ENCODE results near the gene KCNJ6.

Gene KCNJ6

DNA sequence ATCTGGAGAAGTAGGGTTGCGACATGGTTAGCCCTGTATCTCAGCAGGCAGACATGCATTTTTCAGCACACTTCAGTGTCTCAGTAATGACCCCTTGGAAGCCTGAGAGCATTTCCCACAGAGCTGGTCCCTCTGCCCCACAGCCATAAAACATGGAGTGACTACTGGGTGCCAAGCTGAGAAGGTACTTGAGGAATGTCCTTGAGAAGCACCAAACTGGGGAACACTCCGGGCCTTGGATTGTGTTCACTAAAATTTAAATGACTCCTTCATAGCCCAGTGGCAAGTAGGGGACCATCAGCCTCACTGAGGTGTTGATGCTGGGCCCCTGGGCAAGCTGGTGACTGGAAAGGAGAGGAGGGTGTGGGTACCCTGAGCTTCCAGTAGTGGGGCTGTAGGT, 54.7 kb downstream of the KCNJ6 start:
- no peak for DNase-seq

DNA sequence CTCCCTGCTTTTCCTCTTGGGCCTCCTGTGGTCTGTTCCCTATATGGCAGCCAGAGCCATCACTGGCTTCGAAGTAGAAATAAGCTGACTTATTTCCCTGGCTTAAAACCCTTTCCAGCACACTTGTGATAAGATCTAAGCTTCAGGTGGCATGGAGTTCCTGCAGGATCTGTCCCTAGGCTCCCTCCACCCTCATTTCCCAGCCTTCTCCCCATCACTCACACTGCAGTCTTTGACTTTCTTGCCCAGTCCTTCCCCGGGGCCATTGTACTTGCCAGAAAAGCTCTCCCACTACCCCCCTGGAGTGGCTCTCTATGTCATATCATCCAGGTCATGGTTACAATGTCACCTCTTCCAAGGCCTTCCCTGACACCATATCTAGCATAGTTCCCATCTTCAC, 55.8 kb downstream of the KCNJ6 start:
- DNase-seq, result no peak

DNA sequence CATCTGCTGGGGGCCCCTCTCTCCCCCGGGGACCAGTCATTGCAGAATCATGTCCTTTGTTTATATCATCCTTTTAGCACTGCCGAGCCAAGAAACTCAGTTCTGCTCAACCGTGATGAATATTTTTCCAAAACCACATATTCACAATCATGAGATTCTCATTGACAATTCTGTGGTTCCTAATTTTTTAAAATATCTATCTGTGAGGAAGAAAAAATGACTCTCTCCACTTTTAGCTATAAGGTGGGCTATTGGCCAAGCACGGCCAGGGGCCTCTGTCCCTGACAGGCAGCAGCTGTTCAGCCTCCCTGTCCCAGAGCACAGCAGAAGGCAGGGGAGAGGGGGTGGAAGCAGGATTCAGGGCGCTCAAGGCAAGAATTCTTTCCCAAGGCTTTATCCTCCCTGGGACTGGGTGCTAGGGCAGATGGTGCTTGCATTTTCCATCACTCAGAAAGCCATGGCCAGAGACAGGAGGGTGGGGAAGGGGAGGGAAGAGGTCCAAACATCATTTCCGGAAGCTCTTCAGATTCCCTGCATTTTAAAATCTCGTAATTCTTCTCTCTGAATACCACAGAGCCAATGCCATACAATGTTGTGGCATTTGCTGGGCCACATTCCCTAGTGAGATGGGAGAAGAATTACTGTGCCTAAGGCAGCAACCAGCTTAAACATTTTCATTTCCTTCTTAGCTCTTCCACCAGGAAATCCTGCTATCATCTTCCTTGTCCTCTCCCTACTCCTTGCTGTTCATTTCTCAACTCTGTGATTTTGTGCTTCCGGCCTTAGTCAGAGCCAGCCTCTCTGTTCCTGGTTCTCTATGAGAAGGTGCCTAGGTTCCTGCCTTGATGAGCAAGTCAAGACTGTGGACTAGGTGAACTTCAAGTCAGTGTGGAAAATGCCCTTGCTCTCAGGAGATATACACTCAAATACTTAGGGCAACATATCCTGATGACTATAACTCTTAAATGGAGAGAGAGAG, 60.3 kb downstream of the KCNJ6 start:
- no peak for DNase-seq

DNA sequence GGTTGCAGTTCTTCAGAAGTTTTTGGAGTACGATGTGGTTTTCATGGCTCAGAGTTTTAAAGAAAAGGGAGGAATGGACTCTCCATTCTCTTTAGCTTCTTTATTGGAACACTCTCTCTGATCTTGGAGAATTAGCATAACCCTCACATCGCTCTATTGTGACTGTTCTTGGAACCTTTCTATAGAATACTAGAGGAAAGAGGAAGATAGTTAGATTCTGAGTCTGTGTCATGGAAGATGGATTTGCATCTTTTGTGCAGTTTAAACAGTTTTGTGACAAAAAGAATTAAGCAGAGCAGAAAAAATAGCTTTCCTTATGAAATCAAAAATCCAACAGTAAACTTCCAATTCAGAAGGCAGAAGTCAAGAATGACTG, 61.0 kb downstream of the KCNJ6 start:
- no peak for DNase-seq

DNA sequence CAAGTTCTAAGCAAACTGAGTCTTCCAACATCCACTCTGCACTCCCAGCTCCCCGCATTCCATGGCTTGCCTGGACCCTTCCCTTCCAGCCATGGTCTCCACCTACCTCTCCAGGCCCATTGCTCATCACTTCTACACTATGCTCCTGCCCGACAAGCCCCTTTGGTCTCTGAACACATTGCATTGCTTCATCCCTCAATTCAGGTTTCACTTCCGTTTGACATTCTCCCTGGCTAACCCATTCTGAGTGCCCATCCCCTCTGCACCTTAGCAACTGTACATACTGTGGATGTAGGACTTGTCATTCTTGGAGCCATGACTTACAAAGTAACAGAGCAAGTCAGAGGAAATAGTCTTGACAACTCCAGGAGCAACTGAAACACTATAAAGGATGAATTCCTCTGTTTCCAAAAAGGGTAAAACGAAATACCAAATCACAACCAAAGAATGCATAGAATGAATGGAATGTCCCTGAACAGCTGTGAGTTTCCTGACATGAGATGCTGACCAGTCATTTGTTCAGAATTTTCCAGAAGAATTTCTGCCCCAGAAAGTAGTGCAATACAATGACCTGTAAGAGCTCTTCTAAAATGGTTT, 66.7 kb downstream of the KCNJ6 start:
- no peak for DNase-seq

DNA sequence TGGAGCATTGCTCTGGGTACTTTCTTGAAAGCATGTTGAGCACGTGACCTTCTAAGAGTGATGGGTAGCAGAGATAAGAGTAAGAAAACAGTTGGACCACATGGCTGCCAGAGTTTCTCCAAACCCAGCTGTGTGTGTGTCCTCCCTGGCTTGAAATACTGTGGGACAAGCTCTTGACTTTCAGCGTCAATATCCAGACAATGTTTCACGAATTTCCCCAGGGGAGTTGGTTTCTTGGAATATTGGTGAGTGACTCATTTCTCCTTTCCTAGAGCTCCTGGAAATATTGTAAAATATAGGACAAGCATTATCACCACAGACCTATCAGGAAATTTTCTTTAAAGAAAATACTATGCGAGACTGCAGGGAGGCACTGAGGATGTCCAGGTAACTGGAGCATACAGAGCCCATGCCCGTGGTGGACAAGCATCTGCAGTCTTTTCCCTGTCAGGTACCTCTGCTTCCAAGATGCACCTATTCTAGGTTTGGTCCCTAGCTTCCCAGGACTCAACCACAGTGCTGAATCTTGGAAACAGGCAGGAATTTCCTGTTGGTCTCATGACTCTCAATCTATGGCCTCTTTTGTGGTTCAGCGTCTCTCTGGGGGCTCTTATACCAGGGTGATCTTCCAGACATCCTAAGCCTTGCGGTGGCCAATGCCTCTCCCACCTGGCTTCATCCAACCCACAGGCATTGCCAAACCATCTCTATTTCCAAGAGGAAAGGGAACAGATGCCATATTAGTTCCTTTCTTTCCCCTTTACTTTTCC, 67.4 kb downstream of the KCNJ6 start:
- no peak for DNase-seq

DNA sequence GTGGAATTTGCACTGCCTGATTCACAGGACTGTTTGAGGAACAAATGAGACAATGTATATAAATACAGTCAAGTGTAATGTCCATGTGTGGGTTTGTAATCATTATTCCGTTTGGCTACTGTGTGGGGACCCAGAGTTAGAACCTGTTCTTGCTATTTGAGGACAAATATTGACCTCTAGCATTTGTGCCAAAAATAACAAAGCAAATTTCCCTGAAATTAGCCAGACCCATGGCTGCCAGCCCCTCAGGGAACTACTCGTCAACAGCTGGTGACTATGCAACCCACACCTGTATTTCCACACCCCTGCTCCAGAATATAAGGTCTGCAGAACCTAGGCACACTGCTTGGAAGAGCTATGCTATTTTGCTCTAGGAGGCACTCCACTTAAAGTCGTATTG, 70.7 kb downstream of the KCNJ6 start:
- no peak for DNase-seq

DNA sequence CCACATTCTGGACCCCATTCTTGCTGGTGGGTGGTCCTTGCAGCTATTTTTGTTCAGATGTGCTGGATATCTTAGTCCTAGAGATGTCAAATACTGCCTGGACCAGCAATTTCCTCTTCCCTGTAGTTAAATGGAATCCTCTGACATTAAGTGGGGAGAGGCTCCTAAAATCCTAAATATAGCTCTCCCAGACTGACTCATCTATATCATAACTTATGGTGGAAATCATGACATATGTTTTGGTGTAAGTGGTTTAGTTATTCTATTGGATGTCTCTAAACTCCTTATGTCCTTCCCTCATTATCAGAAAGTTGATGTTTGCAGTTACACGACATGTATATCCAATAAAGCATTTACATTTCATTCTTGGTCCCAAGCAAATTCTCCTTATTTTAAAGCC, 73.1 kb downstream of the KCNJ6 start:
- DNase-seq, result no peak

DNA sequence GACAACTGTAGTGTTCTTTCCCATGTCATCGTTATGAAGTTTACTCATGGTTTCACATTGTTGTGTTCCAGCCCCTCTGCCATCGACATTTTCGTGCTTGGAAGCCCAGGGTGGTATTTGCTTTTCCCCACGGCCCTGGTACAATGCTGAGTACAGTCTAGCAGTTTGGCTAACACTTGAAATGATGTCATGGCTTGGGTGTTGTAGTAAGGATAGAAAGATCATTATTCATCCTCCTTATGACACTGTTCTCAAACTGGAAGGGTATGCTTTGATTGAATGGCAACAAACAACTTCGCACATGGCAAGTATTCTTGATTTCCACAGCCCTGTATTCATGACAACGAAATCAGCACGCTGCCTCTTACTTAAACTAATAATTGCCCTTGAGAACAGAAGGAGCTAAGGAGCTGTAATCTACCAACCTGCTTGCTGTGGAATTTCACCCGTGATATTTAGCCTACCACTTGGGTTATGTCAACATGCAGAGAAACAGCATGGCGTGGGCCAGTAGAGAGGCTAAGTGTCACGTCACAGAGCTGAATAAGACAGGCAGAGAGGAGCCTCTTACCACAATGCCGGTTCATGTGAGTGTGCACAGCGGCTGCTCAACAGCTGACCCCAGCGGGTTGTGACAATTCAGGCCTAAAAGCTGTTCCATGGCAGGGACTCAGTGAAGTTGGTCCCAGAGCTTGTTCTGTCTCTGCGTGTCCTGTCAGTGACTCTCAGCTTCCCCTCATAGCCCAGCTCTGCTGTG, 73.9 kb downstream of the KCNJ6 start:
- no peak for DNase-seq

DNA sequence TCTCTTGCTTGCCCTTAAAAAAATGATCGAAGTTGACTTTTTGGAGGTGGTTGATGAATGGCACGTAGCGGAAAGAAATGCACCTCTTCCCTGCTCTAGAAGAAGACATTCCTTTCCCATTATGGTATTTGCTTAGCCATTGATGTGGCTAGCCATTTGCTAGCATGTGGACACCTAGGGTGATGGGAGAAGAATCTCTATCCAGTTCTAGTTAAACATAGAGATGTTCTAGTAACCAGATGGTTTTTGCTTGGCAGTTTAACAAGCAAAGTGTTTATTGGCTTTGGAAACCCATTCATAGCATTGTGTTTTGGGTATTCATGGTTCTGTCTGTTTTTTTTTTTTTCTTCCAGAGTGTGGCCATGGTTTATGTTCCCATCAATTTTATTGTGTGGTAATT, 78.9 kb downstream of the KCNJ6 start:
- no peak for DNase-seq

DNA sequence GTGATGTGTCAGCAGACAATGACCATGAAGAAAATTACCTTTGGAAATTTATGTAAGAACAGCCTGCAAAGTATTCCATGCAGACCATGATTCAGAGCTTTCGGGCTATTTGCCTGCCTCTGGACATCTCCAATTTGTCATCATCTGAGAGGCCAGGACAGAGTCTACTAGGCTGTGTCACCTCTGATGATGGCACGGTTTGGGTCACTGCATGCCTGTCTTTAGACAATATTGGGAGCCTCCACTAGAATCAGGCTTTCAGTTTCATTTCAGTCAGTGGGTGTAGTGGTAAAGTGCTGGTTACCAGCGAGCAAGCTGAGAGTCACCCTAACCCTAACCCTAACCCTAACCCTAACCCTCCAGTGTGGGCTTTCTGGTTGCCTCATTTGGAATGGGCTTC, 80.8 kb downstream of the KCNJ6 start:
- DNase-seq, result no peak

DNA sequence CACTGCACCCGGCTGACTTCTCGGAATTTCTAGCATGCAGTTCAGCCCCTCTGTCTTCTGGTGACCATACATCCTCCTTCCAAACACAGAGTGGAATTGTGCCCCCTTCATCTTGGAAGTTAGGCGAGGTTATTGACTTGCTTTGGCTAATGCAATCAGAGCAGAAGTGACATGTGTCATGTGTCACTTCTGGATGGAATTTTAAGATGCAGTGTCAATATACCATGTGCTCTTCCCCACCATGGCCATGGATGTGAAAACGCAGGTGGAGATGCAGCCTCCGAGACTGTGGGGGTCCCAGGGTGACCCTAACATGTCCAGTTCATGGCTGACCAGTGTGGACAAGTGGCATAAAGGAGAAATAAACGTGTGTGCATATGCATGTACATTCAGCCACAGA, 83.0 kb downstream of the KCNJ6 start:
- no peak for DNase-seq

DNA sequence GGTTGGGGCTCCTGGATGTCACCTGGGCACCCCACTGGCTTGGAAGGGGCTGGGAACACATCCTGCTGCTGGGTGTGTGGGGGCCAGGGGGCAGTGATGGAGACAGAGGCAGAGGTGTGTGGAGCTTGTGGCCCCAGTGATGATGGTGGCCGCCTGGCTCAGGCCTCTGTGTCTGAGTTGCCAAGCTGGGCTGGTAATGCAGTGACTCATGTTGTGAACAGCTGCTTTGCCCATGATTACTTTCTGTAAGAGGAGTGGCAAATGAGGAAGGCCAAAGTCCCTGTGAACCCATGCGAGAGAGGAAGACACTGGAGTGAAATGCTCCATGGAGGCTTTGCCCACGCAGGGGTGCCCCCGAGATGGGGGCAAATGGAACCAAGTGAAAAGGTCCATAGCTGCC, 86.8 kb downstream of the KCNJ6 start:
- no peak for DNase-seq

DNA sequence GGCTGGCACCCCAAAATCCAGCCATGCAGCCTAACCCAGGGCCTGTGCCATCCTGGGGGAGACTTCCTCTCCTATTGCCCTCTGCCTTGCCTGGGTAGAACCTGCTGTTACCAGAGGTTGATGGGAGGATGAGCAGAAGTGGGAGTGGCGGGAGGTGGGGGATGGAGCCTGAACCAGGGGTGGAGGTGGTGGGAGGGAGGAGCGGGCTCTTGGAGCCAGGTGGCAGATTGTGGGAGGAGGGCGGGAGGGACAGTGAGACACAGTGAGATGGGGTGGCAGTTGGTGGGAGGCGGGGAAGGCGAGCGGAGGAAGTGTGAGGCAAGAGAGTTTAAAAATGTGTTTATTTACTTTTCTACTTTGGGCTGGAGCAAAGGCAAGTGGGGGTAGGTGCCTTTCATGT, 87.3 kb downstream of the KCNJ6 start:
- DNase-seq, result no peak

DNA sequence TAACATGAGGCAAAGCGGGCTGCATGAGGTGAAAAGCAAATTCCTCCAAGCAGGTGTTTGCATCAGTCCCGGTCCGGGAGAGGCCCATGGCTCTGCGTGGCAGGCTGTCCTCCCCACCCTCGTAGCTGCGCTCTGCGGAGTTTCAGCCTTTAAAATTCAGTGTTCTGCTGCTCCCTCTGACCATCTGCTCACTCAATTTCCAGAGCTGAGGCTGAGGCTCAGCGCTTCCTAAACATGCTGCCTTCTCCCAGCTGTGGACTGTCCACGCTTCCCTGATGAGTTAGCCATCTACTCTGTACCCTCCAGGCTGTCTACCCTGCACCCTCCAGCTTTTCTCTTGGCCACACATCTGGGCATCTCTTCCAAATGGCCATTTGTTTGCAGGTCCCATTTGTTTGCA, 87.7 kb downstream of the KCNJ6 start:
- DNase-seq, result no peak

DNA sequence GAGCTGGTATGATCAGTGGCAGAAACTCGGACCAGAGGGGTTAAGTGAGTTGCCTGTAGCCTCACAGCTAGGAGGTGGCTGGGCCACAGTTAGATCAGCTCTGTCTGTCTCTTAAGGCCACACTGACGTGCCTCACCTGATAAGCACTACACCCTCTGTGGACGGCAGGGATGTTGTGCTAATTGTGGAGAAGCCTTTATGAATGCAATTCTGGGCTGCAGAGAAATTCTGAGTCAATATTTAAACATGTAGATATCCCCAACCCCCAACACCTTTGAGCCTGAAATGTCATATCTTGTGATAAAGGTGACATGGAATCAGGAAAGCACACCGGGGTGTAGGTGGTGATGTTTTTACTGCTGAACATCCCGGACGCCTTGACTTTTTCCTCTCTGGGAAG, 88.3 kb downstream of the KCNJ6 start:
- no peak for DNase-seq

DNA sequence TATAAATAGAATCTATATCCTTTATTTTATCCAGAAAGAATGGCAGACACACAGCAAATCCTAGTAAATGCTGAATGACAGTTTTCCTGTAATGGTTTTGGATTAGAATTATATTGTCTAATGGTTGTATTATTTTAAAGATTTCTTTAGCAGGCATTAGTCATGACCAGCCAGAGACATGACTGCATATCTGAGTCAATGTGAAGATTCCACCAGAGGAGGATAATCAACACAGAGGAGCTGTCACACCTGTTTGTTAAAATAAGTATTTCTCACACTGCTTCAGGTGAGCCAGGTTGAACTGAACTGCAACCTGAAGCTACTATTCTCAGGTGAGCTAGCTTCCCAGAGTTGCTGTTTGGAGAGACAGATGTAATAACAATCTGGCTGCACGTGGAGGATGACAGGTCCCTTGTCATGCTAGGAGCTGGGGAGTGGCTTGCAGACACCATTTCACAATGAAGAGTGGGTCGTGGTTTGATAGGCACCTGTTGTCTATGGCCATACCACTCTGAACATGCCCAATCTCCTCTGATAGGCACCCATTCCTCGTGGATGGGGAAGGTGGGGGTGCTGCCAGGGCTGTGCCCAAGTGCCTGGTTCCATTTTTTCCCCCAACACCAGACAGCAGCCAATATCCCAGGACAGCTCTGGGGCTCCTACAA, 94.3 kb downstream of the KCNJ6 start:
- DNase-seq, result no peak

DNA sequence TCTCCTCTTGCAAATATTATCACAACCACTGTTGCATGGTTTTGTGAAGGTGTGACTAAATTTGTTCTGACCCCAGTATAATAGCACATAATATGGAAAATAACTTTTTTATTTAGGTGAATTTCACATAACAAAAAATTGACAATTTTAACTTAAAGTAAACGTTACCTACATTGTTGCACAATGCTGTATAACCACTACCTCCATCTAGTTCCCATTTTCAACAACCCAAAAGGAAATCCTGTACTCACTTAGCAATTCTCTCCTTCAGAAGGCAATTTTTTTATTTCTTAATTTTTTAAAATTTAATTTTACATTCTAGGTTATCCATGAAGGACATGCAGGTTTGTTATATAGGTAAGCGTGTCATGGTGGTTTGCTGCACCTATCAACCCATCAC, 95.2 kb downstream of the KCNJ6 start:
- no peak for DNase-seq

DNA sequence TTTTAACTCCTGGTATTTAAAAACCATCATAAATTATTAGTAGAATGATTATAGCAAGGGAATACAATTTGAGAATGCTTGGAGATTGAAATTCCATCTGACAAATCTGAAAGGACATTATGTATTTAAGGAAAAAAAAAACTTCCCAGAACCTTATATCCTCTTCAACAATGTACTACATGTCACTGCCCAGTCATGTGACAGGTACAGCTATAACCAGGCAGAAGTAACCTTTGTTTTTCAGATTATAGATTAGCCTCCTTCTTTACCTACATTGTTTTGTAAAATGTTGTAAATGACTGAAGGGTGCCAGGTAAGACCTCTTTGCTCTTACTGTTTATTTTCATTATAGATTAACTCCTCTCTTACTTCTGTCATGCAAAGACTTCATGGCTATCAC, 96.9 kb downstream of the KCNJ6 start:
- DNase-seq, result no peak

DNA sequence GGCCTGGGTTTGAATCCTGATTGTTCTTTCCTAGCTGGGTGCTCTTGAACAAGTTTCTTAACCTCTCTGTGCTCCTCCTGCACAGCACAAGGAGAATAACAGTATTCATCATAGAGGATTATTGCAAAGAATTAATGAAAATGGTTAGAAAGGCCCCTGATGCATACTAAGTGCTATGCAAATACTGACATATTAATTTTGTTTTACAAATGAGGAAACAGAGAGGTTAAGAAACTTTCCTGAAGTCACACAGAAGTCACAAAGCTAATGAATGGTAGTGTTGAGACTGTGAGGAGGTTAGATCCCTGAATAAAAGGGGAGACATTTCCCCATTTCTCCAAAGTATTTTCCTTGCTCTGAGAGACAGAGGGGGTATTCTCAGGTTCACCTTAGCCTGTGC, 99.0 kb downstream of the KCNJ6 start:
- no peak for DNase-seq

DNA sequence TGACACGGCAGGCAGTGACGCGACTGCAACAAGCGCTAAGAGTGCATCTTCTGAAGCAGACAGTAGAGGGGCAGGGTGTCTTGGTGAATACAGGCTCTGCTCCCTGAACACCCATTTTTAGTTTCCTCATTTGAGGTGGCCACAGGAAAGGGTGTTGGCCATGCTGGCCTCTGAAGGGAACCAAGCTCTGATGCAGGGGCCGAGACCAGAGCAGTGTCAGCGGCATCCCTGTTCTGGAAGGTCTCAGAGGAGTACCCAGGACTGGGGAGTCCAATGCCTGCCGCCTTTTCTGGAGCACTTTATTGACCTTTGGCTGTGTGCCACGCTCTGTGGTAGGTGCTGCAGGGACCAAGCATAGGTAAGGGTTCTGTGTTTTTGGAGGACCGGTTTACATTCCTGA, 100.4 kb downstream of the KCNJ6 start:
- no peak for DNase-seq

DNA sequence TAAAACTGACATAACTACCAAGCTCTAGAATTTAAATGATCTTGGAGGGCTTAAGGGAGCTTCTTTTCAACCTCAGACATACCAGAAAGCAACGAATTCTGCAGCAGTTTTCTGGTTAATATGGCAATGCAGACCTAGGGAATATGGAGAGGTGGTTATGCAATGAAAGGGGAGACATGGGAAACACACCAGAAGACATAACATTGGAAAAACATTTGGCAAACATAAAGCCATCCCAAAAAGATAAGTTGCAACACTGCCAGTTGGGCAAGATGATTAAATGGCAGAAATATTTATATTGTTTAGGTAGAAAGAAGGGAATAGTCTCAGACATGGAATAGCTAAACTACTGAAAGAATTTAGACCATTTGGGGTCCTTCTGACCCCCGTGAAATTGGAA, 104.5 kb downstream of the KCNJ6 start:
- no peak for DNase-seq

DNA sequence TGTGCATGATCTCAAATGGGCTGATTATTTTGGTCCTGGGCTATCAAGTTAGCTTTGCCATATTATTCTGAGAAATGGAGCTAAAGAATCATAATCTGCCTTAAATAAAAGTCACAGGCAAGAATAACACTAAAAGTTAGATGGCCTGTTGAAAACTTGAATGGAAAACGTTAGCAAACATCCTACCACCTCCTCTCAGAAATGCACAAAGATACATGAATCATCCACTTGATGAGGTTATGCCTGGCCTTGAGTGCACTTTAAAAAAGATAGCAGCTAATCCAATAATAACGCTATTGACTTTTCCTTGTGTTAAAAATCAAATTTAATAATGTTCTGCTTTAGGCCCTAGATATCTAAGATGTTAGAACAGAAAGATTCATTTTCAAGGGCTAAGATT, 108.0 kb downstream of the KCNJ6 start:
- no peak for DNase-seq

Data from stimulated activated CD4-positive, alpha-beta T cell treated with anti-CD3 and anti-CD28 coated beads, Interleukin-4, amount 100 ng/mL, for 24 hours (primary cell).